H1 (cell line): ENCODE results near the gene EPHB3. TPM values are rescaled to one million over a fixed set of nuclear protein-coding genes. Genes with fewer than 3 reads are reported as not detected.
A peak's percentile ranks its signal among the peaks of the same experiment; 100 is the strongest.

Source experiments
- HDAC2 ChIP-seq, 2 experiments: fragments of 300-600 bp in 1 of 2; sonication (generic) in 1 of 2; IDR thresholded peaks; 2 replicates each; pipeline ENCODE4 v1.6.1; 2011 to 2012; ENCODE audit warnings: low read depth in 2 of 2, low read length in 2 of 2, mild to moderate bottlenecking in 2 of 2, moderate library complexity in 2 of 2, borderline replicate concordance in 1 of 2, inconsistent platforms in 1 of 2
- SP4 ChIP-seq: IDR thresholded peaks from 2 replicates; pipeline ENCODE4 v1.6.1; 2012; ENCODE audit warnings: low read length, inconsistent platforms
- SUZ12 ChIP-seq: fragments of 200-600 bp; sonication (generic); IDR thresholded peaks from 2 replicates; pipeline ENCODE4 v1.6.1; 2012; ENCODE audit warnings: mild to moderate bottlenecking, inconsistent platforms, low read length, moderate library complexity, mixed read lengths
- polyA plus RNA-seq, 7 experiments: library from polyadenylated mRNA; depleted of rRNA in 3 of 7; stranded (reverse) in 5 of 7; unstranded in 2 of 7; fragments of >200 nt in 5 of 7; fragments of 200-250 nt in 2 of 7; gene quantifications; 1 replicate in 5 of 7; 2 replicates in 1 of 7; 4 replicates in 1 of 7; pipeline versions ENCODE4 v1.2.1 to v1.2.3, GENCODE V29; 2011 to 2013; ENCODE audit warnings: missing spikeins in 2 of 7, mixed read lengths in 2 of 7
- total RNA-seq: library from RNA; stranded (reverse); fragmentation: NEBNext Ultra II Directional; extraction: Animal tissue kit (Norgen Biotek cat#: 25700); gene quantifications from 2 replicates; pipeline ENCODE4 v1.2.1, GENCODE V29; 2021

Gene EPHB3
- total and polyA plus RNA-seq, 2 of the 8 experiments (the other 6 are each of a cell fraction or from before 2014, with no cell fraction given), result 0.41 to 0.91 TPM

GRCh38 chr3:184562878-184563560 is 1.4 kb downstream of the EPHB3 start (continued):
- no peak for TF ChIP-seq HDAC2 (IDR thresholded peaks at IDR 0.05; ENCODE audit: borderline replicate concordance in 1 of 2, low read depth in 2 of 2, low read length in 2 of 2)
- TF ChIP-seq SUZ12, result peak; percentile 91
- no peak for TF ChIP-seq SP4
